Fibroblast of villous mesenchyme (primary cell): ENCODE results near the gene CDH12. TPM values are rescaled to one million over a fixed set of nuclear protein-coding genes. Genes with fewer than 3 reads are reported as not detected.

Experiments
- DNase-seq: peaks from one replicate; pipeline ENCODE4 v3.0.0-alpha.2; 2010; ENCODE audit warnings: low read depth
- H3K4me3 ChIP-seq: 2 replicates; pipeline ENCODE4 v1.5.1; 2011; ENCODE audit warnings: low read depth, mild to moderate bottlenecking, low read length
- total RNA-seq: library from RNA; depleted of rRNA; stranded (reverse); fragments of >200 nt; gene quantifications from 2 replicates; pipeline ENCODE4 v1.2.3, GENCODE V29; 2012
- TF ChIP-seq, protein P1 (sequence below): IDR thresholded peaks from 2 replicates; pipeline ENCODE4 v1.5.1; 2012; ENCODE audit warnings: low read depth, mild to moderate bottlenecking, low read length; ENCODE audit not compliant: insufficient read depth

CDH12 gene
- total RNA-seq, 1 donor: not detected

DNA sequence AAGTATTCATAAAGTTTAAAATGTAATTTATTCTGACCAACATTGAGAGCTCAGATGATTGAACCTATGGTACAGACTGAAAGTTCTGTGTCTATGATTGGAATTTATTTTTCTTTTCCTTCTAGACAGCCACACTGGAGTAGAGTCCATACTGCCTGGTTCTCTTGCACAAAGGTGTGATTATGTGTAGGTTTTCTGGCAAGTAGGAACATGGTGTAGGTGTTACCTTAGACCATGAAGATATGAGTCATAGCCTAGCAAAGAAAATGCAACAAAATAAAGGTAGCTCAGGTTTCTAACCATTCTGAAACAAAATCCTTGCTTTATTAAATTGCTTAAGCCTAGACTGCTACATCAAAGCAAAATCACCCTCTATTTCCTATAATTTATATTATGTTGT lies 143.4 kb downstream of the CDH12 start:
- TF ChIP-seq, protein P1, sequence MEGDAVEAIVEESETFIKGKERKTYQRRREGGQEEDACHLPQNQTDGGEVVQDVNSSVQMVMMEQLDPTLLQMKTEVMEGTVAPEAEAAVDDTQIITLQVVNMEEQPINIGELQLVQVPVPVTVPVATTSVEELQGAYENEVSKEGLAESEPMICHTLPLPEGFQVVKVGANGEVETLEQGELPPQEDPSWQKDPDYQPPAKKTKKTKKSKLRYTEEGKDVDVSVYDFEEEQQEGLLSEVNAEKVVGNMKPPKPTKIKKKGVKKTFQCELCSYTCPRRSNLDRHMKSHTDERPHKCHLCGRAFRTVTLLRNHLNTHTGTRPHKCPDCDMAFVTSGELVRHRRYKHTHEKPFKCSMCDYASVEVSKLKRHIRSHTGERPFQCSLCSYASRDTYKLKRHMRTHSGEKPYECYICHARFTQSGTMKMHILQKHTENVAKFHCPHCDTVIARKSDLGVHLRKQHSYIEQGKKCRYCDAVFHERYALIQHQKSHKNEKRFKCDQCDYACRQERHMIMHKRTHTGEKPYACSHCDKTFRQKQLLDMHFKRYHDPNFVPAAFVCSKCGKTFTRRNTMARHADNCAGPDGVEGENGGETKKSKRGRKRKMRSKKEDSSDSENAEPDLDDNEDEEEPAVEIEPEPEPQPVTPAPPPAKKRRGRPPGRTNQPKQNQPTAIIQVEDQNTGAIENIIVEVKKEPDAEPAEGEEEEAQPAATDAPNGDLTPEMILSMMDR: no peak
- no peak for DNase-seq

DNA sequence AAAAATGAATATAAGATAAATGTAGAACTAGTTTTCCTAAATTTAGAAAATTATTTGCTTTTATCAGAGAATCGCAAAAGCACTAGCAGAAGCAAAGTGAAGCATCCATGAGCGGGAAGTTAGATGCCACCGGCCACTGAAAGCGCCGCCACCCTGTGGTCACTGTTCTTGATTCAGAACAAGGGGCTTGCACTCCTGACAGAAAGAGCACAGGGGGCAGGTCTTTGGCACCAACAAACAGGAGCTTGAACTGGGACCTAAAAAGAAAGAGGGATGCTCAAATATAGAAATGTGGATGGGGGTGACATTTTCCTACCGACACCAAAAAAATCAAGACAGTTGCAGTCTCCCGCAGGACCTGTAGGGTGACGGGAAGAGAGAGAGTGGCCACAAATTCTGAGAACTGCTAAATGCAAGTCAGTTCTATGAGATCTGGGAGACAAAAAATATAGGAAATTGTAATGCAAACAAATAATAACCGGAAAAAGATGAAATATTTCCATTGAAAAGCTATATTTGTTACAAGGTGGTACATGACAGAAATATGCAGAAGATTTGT lies 144.3 kb downstream of the CDH12 start:
- no peak for DNase-seq
- TF ChIP-seq, protein P1: no peak
- H3K4me3 ChIP-seq: no peak overlapping the region

More for the DNA sequence above, 143.4 kb downstream of the CDH12 start:
- H3K4me3 ChIP-seq: no peak overlapping the region

DNA sequence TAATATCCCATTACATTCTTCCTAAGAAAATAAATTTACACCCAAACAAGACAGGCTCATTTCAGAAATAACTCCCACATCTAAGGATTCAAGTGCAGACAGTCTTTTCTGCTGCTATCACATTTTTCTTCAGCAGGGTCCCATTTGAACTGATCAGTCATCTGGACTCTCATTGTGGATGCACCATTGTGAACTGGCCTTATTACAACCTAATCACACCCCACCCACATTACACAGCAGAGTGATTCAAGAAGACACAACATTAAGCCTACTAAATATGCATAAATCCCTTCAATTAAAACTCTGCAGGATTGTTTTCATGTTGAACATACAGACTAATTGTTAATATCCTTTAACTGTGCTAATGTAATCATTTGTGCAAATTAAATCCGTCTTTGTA lies 146.2 kb downstream of the CDH12 start:
- TF ChIP-seq, protein P1: no peak
- DNase-seq: no peak
- H3K4me3 ChIP-seq: no peak overlapping the region

DNA sequence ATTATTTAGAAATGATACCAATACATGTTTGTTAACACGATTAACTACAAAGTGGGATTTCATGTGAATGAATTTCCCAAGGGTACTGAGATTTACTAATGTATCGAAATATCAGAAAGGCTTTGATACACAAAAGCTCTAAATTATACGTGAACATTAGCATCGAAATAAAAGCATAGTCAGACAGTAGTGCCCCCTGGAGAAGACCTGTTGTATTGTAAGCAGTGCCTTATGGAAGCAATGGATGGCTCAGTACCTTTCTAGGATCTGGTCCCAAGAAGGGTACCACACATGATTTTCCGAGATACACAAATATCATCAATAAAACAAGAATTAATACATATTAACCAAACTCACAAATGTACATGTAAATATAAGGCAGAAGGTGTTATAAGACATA lies 153.8 kb downstream of the CDH12 start:
- TF ChIP-seq, protein P1: no peak
- no peak for DNase-seq
- H3K4me3 ChIP-seq: no peak overlapping the region

DNA sequence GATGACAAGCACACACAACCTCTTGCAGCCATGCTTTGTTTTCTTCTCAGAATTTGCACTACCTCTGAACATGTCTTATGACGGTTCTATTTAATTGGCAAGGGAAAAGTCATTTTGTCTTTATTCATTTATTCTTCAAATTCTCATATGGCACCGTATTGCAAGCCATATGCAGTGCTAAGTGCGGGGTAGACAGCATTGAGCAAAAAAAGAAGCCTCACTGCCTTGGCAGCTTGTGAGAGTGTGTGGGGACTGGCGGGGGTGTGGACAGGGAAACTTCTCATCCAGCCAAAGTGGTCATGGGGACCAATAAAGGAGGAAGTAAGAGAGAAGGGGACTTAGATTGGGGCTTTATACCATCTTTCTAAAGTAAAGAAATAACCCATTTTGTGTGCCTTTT lies 160.0 kb downstream of the CDH12 start:
- H3K4me3 ChIP-seq: no peak overlapping the region
- TF ChIP-seq, protein P1: no peak
- DNase-seq: no peak

DNA sequence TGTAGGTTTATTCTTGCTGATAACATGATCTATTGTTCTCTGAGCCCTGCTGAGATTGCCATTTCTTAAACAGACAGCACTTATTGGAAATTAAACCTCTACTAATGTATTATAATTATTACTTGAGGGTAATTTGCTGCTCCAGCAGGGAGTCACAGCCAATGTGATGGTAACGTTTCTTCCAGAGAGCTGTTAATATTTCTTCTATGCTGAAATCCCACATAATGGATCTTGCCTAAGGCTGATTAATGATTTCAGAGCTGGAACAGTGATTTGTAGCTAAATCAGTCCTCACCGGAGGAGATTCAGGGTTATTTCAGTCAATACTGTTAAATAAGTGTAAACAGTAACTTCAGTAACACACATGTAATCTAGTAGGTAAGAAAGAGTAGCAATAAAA lies 170.1 kb downstream of the CDH12 start:
- TF ChIP-seq, protein P1: no peak
- no peak for DNase-seq
- no peak overlapping the region for H3K4me3 ChIP-seq

DNA sequence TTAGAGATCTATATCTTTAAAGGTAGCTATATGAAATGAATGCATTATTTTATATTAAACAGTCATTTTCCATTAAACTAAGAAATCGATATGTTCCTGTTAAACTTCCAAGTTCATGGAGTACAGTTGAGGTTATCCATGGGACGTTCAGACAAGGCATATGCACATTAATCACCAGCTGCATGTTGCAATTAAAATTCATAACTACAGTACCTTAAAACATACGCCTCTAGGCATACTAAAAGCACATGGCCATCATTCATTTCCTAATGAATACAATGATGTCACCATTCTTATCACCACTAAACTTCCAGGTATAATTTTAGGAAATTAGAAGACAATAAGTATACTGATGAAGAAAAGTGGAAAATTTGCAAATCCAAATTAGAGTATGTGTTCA lies 174.3 kb downstream of the CDH12 start:
- TF ChIP-seq, protein P1: no peak
- no peak for DNase-seq

More for the DNA sequence above, 174.3 kb downstream of the CDH12 start:
- H3K4me3 ChIP-seq: no peak overlapping the region
